Stimulated activated CD4-positive, alpha-beta T cell treated with anti-CD3 and anti-CD28 coated beads, TNF-alpha, amount 100 ng/mL, for 1 hour (primary cell): Measurements from ENCODE around the gene PRR13.
"Not testable (repeated sequence)": the region's sequence is repeated elsewhere in the genome, so short reads cannot be mapped to it uniquely, and the experiment has no call there.

Experiments
- DNase-seq, 3 donors: peaks; one replicate each; pipeline ENCODE4 v3.0.0-alpha.2; 2020; ENCODE audit warnings: low read depth in 3 of 3, low spot score in 1 of 3

PRR13 gene

DNA sequence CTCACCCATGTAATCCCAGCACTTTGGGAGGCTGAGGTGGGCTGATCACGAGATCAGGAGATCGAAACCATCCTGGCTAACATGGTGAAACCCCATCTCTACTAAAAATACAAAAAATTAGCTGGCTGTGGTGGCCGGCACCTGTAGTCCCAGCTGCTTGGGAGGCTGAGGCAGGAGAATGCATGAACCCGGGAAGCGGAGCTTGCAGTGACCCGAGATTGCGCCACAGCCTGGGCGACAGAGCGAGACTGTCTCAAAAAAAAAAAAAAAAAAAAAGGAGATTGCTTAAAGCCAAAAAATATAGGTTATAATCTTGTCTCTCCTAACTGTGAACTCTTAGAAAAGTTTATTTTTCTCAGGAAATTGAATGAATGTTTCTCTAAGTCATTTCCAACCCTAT is 6.2 kb upstream of the PRR13 start:
- not testable (repeated sequence) for DNase-seq

DNA sequence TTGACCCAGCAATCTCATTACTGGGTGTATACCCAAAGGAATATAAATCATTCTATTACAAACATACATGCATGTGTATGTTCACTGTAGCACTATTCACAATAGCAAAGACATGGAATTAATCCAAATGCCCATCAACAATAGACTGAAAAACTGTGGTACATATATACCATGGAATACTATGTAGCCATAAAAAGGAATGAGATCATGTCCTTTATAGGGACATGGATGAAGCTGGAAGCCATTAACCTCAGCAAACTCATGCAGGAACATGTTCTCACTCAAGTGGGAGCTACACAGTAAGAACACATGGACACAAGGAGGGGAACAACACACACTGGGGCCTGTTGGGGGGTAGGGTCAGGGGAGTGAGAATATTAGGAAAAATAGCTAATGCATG is 2.0 kb upstream of the PRR13 start:
- not testable (repeated sequence) for DNase-seq

DNA sequence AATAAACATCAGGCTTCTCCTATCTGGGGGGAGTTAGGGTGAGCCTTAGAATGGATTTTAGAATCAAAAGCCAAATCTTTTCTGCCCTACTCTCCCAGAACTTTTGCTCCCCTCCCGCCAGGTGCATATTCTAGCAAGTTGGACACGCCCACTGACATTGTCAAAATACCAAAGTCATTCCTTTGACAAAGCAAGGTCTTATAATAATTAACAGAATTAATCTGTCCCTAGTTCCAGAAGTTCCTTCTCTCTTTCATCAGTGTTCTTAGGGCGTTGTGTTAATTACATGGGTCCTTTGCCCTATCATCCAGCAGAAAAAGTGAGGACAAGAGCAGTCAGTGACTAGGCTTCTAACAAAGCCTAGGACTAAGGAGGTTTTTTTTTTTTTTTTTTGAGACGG is 2.4 kb downstream of the PRR13 start:
- no peak for DNase-seq

DNA sequence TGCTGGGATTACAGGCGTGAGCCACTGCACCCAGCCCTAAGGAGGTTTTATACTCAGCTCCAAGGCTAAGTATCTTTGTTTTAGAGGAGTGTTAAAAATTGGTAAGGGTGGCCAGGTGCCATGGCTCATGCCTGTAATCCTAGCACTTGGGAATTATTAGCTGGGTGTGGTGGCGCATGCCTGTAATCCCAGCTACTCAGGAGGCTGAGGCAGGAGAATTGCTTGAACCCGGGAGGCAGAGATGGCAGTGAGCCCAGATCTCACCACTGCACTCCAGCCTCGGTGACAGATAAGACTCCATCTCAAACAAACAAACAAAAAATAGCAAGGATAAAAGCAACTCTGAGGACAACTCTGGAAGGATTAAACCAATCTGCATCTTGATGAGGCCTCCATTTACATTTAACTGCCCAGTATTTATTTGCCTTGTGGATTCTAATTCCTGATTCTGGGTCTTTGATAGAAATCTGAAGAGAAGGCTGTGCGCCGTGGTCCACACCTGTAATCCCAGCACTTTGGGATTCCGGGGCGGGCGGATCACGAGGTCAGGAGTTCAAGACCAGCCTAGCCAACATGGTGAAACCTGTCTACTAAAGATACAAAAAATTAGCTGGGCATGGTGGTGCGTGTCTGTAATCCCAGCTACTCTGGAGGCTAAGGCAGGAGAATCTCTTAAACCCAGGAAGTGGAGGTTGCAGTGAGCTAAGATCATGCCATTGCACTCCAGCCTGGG is 3.2 kb downstream of the PRR13 start:
- DNase-seq = not testable (repeated sequence)

DNA sequence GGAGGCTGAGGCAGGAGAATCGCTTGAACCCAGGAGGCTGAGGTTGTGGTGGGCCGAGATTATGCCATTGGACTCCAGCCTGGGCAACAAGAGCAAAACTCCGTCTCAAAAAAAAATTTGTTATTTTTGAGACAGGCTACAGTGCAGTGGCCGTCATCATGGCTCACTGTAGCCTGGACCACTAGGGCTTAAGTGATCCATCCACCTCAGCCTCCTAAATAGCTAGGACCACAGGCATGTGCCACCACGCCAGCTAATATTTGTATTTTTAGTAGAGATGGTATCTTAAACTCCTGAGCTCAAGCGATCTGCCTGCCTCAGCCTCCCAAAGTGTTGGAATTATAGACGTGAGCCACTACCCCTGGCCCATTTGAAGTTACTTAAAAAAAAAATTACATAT is 9.4 kb downstream of the PRR13 start:
- DNase-seq = no peak

DNA sequence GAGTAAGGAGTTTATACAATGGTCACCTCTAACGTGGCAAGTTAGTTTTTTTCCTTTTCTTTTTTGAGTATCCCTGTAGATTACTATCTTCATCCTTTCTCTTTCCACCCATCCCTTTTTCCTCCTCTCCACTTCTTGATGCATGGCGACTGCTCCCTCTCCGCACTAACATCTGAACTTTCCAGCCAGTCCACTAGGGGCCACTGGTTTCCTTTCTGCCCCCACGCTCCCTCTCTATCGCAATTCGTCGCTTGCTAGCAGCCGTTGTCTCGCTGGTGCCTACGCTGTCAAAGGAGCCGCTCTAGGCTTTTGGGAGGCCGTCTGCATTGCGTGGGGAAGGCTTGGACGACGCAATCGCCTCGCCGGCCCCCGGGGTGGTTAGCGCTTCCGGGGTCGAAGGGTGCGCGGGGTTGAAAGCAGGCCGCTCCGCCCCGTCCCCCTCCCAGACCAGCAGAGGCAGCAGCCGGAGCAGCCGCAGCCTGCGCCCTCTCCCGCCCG is 10.2 kb downstream of the PRR13 start, which contains the start of gene PCBP2:
TSS of gene PCBP2 (plus strand) at position 442 of the 498 bp plus-strand sequence. CDS start 2,699 bp downstream, outside the sequence.
- peak; percentile 88 to 96 (median 94) for DNase-seq

DNA sequence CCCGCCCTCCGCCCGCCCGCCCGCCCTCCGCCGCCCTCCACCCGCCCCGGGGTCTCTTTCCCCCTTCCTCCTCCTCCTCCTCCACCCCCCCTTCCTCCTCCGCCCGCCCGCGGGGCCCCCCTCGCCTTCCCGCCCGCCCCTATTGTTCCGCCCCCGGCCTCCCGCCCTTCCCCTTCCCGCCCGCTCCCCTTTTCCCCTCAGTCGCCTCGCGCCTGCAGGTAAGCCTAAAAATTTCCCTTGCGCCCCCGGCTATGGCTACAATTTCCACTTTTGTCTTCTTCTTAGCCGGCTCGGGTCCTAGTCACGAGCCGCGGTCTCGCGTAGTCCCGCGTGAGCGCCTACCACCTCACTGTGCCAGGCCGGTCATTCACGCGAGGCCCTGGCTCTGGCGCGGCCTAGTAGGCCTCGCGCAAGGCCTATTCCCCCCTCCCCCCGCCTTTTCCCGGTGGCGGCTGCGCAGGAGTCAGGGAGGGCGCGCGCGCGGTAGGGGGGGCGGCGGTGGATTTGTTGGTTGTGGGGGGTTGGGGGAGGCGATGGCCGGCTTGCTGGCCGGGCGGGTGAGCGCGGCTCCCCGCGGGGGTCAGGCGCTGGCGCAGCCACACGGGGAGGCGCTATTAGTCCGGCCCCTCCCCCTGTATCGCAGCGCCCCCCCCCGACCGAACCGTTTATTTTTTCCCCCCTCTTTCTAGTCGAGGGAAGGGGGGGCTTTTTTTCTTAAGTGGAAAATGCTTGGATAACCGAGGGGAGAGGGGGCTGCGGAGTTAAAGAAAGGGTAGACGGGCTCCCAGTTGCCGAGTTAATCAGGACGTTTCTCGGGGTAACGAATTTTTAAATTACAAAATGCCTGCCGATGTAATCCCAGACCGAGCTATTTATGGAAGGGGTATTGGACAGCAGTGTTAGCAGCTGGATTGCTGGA is 10.9 kb downstream of the PRR13 start:
- peak; percentile 53 to 66 (median 62) for DNase-seq

DNA sequence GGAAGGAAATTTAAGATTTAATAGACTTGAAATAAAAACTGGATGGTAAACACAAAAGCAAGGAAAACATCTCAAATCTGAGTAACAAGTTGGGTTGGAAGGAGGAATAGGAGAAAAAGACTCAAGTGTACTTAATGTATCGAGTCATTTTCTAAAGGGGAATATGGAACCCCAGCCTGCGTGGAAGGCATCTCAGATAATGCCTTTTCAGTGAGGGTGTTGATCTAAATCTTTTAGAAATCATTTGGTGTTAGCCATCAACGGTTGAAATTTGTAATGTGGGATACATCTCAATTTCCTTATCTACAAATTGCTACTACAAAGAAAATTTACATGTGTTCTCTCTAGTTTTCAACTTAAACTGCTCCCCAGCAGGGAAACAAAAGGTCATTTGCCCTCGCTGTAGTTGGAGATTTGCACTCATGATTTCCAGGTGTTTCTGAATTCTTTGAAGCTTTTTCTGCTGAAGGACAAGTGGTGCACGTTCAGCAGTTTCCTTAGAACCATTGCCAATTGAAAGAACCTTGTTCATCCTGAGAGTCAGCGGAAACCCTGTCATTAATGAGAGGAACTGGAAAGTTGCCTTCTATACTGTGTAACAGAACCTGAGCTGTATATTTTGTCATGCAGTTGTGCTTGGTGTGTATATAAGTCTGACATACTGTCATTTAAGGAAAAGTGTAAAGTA is 12.6 kb downstream of the PRR13 start:
- DNase-seq = no peak

DNA sequence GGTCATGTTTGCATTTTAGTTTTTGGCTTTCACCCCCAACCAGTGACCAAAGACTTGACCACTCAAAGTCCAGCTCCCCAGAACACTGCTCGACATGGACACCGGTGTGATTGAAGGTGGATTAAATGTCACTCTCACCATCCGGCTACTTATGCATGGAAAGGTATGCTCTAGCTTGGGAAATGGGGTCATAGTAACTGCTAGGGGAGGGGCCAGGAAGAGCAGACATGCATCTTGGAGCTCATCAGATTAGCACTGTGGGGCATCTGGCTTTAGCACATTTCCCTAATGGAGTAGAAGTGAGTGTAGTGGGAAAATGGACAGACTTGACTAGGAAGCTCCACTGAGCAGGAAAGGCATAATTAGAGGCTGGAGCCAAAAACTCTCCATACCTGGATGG is 13.2 kb downstream of the PRR13 start:
- DNase-seq = no peak

DNA sequence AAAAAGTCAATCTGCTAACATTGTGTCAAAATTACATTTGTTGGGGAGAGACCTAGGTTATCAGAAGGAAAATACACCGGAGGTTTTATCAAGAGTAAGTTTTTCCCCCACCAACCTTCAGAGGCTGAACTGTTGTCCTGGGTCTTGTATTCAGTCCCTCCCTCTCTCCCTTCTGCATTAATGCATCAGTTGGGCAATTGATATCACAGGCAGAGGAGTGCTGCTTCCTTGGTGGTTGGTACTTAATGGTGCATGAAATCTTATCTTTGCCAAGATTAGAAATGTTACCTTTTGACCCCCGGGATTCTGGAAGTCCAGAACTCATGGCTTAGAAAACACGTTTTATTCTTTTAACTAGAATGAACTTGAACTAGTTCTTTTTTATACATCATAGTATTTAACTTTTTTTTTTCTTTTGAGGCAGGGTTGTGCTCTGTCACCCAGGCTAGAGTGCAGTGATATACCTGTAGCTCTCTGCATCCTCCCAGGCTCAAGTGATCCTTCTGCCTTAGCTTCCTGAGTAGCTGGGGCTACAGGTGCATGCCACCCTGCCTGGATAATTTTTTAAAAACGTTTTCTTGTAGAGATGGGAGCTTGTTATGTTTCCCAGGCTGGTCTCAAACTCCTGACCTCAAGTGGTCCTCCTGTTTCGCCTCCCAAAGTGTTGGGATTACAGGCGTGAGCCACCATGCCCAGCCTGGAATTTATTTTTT is 15.3 kb downstream of the PRR13 start:
- DNase-seq = no peak

DNA sequence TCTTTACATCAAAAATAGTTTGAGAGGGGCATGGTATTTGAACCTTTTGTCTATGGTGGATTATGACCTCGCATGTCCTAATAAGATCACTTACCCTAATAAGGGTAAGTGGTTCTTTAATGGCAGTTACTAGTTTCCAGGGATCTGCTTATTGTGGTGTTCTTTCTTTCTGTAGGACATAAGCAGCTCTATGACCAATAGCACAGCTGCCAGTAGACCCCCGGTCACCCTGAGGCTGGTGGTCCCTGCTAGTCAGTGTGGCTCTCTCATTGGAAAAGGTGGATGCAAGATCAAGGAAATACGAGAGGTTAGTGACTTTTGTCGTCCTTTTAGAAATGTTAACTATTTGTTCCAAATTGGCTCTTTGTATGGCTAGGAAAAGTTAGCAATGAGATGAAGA is 17.6 kb downstream of the PRR13 start:
- no peak for DNase-seq

DNA sequence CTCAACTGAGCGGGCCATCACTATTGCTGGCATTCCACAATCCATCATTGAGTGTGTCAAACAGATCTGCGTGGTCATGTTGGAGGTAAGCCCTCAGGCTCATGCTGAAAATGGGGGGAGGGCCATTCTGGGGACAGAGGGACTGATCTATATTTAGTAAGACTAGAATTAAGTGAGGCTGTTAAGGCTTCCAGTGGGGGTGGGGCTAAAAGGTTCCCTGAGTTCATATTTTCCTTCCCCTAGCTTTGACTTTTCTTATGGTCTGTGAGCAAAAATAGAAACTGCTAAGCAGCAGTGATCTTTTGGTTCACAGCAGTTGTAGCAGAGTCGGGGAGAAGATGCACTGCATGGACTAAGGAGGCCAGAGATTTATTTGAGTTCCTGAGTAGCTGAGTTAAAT is 19.5 kb downstream of the PRR13 start:
- no peak for DNase-seq

DNA sequence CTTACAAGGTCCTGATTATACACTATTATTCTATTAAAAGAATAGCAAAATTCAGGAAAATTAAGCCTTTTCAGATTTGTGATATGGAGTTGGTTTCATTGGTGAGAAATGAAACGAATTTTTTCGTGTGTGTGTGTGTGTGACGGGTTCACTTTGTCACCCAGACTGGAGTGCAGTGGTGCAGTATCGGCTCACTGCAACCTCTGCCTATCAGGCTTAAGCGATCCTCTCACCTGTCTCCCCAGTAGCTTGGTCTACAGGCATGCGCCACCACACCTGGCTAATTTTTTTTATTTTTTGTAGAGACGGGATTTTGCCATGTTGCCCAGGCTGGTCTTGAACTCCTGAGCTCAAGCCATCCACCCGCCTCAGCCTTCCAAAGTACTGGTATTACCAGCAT is 20.1 kb downstream of the PRR13 start:
- DNase-seq = no peak

DNA sequence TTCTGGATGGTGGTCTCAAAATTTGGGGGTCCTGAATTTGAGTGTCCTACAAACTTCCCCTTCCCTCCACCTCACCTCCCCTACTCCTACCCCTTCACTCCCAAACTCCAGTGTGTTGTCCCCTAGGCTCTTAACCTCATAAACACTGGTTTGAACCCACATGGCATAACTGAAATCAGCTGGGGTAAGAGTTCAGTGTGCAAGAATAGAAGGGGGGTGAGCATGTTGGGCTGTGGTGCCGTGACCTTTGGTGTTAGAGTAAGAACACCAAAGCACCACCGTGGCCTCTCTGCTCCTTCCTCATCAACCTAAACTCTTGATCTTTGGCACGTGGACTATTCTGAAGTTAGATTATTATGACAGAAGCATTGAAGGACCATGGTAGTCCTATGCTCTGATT is 21.4 kb downstream of the PRR13 start:
- no peak for DNase-seq

DNA sequence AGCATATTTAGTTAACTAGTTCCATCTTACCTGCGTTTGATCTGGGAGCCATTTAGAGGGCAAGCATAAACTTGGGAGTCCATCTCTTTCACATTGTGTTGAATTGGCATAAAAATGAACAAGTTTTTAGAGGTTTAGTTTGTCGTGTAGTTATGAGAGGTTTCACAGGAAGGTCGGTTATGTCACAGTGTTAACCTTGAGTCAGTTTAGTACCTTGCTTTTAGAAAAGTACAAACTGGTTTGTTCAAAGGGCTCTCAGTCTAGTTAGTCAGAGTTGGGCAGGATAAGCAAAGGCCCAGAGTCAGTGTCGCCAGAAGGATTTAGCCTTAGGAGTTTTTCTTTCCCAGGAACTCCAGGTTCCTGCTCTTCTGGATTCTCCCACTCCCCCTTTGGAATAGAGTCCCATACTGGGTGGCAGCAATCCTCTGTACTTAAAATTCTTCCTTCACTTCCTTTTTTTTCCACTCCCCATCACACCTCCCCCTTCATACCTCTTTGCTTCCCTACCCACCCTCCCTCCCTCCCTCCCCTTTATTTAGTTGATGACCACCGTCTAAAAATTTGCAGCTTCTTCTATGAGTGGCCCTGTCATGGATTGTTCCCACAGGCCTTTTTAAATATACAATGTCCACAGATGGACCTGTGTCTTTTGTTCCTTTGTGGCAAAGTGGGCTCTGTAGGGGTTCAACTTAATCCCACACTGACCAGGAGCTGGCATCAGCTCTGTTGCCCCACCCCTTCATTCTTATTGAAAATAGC is 22.4 kb downstream of the PRR13 start:
- DNase-seq = no peak

DNA sequence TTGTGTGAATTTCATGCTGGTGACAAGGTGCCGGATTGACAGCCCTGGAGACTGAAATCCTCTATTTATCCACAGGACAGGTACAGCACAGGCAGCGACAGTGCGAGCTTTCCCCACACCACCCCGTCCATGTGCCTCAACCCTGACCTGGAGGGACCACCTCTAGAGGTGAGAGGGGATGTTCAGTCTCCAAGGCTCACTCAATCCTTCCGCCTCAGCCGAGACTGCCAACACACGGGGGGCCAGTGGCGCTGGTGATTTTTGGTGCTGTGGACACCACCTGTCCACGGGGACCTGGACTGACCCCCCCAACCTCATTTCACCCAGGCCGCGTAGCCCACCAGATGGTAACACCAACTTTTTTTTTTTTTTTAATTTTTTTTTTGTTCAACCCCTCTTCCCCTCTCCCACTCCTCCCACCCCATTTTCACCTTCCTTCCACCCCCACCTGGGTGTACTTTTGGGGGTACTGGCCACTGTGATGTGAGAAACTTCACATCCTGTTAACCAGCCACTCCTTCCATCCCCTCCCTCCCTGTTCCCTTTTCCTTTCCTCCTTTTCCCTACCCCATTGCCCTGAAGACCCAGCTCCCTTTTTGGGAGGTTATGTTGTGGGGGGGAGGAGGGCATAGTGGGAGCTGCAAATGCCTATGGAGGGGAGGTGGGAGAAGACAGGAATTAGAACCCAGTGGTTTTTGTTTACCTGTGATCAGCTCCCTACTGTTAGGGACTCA is 23.3 kb downstream of the PRR13 start:
- no peak for DNase-seq

DNA sequence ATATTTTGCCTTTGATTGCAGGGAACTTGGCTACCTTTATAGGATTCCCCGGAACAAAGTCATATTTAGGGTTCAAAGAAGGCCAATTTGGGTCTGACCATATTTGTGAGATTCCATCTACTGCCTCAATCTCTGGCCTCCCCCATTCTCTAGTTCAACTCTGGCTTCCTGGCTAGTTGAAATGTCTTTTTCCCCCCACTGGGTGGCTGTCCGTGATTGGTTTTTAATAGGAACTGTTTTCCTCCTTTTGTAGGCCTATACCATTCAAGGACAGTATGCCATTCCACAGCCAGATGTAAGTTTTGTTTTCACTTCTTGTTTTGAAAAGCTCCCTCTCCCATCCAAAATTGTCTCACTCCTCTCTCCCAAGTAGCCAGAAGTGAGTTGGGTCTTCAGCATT is 24.1 kb downstream of the PRR13 start:
- no peak for DNase-seq

DNA sequence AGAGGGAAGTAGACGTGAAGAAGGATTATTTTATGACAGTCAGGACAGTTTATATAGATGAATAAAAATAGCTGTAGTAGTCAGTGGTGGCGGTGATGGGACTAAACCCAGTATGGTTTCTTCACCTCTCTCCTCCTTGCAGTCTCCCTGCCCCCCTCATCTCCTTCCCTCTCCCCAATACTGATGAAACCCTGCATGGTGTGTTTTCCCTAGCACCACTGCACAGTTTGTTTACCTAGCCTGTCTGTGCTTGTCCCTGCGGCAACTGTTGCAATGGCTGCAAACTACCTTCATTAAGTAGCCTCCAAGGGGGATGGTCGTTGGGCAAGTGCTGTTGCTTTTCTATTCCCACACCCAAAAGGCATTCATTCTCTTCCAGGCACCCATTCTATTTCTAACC is 25.1 kb downstream of the PRR13 start:
- no peak for DNase-seq

DNA sequence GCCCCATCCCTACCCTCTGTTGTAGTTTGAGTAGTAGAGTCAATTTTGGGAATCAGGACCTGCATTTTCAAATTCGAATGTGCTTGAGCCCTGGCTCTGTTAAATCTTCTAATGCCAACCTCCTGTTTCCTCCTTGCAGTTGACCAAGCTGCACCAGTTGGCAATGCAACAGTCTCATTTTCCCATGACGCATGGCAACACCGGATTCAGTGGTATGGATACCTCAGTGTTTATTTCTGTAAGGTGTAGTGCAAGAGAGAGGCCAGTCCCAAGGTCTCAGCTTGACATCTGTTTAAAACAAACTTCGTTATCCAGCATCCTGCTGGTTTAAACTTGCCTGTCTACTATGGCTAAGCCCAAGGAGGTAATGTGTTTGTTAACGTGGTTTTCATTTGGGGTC is 25.5 kb downstream of the PRR13 start:
- no peak for DNase-seq
